TTC549 (cell line): ENCODE data around the gene DPH2.

Experiments used
- FAIRE-seq: peaks from 2 replicates; lab custom pipeline; 2012; peaks lifted over from hg19 to GRCh38; lab: Jason Lieb, UNC

DPH2 gene

GRCh38 chr1:43945674-43946235, 24.1 kb upstream of the DPH2 start:
- FAIRE-seq = no peak

GRCh38 chr1:43946236-43947060, 23.4 kb upstream of the DPH2 start, which contains the start of gene IPO13:
IPO13 (plus strand) TSS chr1:43946950; CDS start chr1:43947601, 651 bp downstream.
- no peak for FAIRE-seq

DNA sequence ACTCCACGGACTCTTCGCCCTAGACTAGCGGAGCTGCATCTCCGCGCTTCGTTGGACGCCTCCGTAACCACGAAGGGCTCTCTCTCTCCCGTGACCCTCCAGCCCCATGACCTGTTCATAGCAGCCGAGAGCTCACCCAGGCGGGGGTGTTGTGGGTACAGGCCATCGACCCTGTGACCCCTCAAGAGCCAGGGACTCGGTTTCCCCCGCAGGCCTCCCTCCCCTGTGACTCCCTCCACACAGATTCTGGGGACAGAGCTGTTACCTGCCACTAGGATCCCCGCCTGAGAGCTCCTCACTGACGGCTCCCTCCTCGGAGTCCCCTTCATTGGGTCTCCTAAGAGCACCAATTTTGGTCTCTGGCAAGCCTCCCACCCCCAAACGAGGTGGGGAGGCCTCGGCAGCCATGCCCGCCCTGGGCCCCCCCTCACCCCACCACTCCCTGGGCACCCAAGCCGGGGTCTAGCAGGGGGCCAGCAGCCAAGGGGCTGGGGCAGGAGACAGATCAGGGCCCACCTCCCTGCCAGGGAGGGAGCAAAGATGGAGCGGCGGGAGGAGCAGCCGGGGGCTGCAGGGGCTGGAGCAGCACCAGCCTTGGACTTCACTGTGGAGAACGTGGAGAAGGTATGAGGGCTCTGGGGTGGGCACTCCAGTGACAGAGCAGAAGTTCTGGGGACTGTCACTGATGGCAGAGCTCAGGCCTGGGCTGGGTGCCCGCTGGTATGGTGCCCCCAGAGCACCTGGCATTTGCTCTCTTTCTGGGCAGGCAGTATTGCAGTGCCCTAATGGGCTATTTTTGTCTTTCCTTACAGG, 22.5 kb upstream of the DPH2 start:
- FAIRE-seq = no peak

DNA sequence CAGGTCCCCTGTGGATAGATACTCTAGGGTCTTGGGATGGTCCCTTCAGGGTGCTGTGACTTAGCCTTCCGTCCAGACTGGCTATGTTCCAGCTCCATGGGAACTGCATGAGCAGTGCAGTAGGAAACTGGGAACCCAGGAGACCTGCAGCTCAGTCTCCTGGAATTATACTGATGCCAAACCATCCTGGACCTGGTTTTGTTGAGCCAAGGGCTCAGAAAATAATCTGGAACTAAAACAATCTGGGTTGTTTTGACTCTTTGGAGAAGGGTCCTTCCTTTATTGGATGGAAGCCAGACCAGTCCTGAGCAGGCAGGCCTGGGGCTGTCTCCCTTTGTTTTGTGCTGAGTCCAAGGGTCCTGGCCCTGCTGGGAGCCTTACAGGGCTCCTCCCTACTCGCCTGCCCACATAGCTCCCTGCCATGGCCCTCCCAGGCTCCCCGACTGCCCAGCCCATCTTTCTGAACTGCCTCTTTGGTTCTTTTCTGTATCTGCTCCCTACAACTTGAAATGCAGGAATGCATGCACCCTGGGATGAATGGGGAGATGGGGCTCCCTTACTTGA, 21.9 kb upstream of the DPH2 start:
- no peak for FAIRE-seq

DNA sequence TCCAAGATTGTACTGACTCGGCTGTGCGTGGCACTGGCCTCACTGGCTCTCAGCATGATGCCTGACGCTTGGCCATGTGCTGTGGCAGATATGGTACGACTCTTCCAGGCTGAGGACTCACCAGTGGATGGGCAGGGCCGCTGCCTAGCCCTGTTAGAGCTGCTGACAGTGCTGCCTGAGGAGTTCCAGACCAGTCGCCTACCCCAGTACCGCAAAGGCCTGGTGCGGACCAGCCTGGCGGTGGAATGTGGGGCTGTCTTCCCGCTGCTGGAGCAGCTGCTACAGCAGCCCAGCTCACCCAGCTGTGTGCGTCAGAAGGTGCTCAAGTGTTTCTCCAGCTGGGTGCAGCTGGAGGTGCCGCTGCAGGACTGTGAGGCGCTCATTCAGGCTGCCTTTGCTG, 20.1 kb upstream of the DPH2 start:
- no peak for FAIRE-seq

GRCh38 chr1:43951021-43951985, 18.5 kb upstream of the DPH2 start:
- FAIRE-seq = no peak

- no peak for FAIRE-seq
Measured at GRCh38 chr1:43952731-43953346, 17.0 kb upstream of the DPH2 start.

DNA sequence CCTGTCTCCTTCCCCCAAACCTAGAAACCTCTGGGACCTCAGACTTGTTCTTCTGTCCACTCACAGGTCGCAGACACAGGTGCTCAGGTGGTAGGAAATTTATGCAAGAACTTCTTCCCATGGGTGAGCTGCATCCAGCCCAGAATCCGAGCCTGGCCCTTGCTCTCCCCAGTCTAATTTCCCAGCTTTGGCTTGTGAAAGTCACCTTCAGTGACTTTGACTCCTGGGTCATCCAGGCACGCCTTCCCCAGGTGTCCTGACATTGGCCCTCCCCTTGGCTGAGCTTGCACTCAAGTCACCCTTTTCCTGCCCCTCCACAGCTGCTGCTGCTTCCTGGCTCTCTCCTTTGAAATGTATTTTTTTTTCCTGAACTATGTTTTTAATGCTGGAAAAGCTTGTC, 16.4 kb upstream of the DPH2 start:
- FAIRE-seq = no peak

GRCh38 chr1:43954036-43954435, 15.8 kb upstream of the DPH2 start:
- no peak for FAIRE-seq

GRCh38 chr1:43956234-43956633, 13.6 kb upstream of the DPH2 start:
- FAIRE-seq = no peak

DNA sequence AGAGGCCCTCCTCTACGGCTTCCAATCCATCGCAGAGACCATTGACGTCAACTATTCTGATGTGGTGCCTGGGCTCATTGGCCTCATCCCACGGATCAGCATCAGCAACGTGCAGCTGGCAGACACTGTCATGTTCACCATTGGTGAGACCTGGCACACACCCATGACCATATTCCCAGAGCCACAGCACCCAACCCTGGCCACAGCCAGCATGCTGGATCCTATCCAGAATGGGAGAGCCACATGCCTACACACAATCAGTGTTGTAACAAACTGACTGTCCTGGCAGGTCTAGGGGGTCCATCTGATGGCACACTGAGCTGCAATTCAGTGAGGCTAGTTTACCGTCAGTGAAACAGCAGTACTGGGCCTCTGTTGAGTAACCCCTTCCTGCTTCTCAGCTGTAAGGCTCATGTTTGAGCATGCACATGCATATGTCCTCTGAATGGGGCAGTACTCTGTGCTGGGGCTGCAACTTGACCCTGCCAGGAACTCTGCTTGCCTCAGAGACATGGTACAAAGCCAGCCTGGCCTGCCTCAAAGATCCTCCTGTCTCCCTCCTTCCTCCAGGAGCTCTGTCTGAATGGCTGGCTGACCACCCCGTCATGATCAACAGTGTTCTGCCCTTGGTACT, 12.3 kb upstream of the DPH2 start:
- no peak for FAIRE-seq

DNA sequence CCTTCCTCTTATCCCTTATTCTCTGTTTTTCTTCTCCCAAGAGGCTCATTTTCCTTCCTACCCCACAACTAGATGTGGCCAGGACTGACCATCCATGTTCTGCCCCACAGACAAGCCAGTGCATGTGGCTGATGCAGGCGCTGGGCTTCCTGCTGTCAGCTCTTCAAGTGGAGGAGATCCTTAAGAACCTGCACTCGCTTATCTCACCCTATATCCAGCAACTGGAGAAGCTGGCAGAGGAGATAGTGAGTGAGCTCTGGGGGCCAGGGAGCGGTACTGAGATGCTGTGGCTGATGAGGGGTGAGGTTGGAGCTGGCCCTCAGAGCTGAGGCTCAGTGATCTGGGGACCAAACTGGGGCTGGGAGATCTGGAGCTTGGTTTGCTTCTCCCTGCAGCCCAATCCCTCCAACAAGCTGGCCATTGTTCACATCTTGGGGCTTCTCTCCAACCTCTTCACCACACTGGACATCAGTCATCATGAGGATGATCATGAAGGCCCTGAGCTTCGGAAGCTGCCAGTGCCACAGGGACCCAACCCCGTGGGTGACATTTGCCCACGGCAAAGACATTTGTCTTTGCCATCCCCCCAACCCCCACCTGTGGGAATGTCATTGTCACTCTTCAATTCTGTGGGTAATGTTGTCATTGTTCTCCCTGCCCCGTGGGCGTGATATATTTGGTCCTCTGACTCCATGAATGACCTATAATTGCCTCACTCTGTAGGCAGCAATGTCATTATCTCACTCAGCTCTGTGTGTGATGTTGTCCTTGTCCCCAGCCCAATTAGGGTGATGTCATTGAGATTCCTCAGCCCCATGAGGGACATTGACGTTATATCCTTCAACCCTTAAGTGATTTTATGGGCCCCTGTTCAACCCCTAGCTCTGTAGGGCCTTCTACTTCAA, 11.2 kb upstream of the DPH2 start:
- no peak for FAIRE-seq

GRCh38 chr1:43960798-43961197, 9.0 kb upstream of the DPH2 start:
- no peak for FAIRE-seq

DNA sequence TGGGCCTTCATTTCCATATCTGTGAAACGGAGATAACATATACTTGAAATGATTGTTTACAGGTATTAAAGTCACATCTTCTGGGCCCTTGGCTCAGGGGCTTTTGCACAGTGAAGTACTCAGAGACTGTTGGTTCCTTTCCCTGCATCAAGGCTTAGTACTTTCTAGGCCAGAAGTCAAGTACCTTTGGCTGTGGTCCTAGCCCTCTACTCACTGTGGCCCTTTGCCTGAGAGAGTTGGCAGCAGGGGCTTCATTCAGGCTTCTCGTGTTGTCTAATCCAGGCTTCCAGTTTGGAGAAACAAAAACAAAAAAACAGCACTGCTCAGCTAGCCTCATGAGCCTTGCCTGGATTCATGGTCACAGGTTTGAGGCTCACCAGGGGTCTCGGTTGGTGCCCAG, 8.1 kb upstream of the DPH2 start:
- FAIRE-seq = no peak

DNA sequence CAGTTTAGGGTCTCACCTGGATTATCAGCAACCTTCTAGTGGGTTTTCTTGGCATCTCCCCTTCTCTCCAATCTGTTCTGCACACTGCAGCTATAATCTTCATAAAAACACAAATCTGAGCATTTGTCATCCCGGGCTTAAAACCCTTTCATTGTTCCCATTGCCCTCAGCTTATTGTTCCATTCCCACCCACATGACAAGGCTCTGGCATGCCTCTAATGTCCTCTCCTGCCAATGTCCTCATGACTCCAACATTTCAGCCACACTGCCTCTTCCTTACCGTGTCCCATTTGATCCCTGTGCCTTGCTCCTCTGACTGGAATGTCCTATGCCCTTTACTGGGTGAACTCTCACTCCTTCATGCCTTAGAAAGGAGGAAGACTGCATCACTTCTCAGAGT, 7.5 kb upstream of the DPH2 start:
- no peak for FAIRE-seq

DNA sequence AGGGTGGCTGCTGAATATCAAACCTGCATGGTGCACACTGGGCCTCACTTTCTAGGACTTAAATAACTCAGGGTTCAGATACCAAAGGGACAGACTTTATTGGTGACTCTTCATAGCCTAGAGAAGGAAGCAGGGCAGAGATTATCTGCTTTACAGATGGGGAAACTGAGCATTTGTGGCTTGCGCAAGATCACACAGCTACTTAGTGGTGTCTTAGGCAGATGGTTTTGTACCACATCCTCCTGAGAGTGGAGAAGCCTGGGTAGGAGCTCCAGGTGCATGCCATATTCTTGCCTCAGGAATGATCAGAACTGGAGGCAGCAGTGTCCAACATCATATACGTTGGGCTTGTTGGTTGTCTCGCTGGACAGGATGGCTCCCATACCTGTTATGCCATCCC, 6.8 kb upstream of the DPH2 start:
- no peak for FAIRE-seq

DNA sequence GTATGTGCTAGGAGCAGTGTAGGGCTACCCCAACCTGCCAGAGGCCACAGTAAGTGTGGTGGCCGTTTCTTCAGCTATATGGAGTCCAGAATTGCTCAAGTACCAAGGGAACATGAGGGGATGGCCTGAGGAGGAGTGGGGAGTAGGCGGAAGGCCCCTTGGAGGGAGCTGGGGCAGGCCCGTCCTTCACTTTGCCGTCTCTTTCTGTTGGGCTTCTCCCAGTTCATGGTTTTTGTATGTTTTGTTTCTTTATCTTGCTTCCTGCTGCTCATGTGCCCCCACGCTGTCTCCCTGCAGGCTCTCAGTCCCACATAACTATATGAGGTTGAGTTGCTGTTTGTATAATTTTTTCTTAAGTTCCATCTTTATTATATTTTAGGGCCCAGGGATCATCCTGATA, 5.9 kb upstream of the DPH2 start:
- no peak for FAIRE-seq

- no peak for FAIRE-seq
Measured at GRCh38 chr1:43965316-43965715, 4.5 kb upstream of the DPH2 start.

DNA sequence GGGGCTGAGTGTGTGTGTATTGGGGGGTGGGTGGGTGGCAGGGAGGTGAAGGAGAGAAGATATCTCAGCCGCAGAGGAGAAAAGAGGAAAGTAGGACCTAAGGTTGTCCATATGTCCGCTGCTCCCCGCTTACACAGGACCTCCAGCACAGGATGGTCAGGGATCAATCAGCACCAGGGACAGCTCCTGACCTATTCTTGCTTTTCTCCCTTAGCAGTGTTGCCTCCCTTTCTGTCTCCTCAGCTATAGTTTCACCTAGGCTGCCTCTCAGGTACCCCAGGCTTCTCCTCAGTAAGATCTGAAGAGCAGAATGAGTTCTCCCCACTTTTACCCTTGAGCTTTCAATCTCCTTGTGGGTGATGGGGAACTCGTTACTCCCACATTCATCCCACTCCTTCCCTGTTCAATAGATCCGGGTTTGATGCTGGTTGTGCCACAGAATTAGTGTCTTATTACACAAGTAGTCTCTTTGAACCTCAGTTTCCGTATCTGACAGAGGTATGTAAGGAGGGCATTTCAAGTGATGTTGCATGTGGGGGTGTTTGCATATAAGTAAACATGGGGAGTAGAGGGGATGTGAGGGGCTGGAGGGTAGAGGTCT, 1.4 kb upstream of the DPH2 start:
- no peak for FAIRE-seq
